ENCODE measurements around the gene MFAP3L. TPM values are rescaled to one million over a fixed set of nuclear protein-coding genes. Genes with fewer than 3 reads are reported as not detected.

The MFAP3L gene
- total and polyA plus RNA-seq, 2 donors (not counting 3 experiments of a cell fraction or from before 2014, with no cell fraction given), result 0.22 to 0.23 TPM

DNA sequence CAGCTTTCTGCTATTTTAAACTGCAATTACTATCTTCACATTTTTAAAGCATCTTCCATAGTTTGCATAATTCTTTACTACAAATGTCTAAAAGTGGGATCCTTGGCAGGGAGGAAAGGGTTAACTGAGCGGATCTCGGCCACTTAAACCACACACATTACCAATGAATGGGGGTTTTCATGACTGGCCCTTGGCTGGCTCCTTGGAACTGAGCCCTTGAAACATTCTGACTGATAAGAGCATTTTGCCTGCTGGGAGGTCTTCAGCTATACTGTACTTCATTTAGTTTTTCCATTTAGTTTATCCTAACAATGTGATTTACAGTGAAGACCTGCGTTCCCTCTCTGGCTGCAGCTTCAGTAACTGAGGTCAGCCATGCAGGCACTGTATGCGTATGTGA is 31.7 kb upstream of the MFAP3L start:
- Histone ChIP-seq H3K36me3 (ENCODE audit: control insufficient read depth in 2 of 2, extremely low read depth in 1 of 2, insufficient read depth in 2 of 2, low read length in 2 of 2) (no peaks in the 10 kb centered on the region), H3K4me1 (ENCODE audit: control insufficient read depth, extremely low read depth, insufficient read depth, low read length) (no peaks in the 10 kb centered on the region), H3K27ac (ENCODE audit: insufficient read depth, low read depth, low read length) (no peak overlapping the region), H4K20me1 (replicated peaks; ENCODE audit: control insufficient read depth, extremely low read depth, insufficient read depth, low read length) (no peaks in the 10 kb centered on the region), H3K9me1 (replicated peaks; ENCODE audit: control insufficient read depth, extremely low read depth, insufficient read depth, low read length) (no peaks in the 10 kb centered on the region), H3K9me3 (replicated peaks; ENCODE audit: control insufficient read depth, insufficient read depth, low read length) (no peaks in the 10 kb centered on the region), H3K4me3 (replicated peaks in 1 of 3; ENCODE audit: insufficient read depth in 1 of 3, low read depth in 1 of 3, low read length in 3 of 3) (no peak overlapping the region), H3K79me2 (ENCODE audit: control insufficient read depth, insufficient read depth, low read length) (no peaks in the 10 kb centered on the region), H3K9ac (replicated peaks; ENCODE audit: extremely low read depth, insufficient read depth, low read length) (no peak overlapping the region), H3K4me2 (ENCODE audit: insufficient read depth, low read length) (no peak overlapping the region), H2AFZ (ENCODE audit: low read depth, low read length) (no peak overlapping the region), H3K27me3 (ENCODE audit: control insufficient read depth in 2 of 2, insufficient read depth in 2 of 2, low read length in 2 of 2) (no peaks in the 10 kb centered on the region)
- ChIA-PET CTCF (interaction anchor here (1.0 kb wide), 1 partner anchor 10 kb away, joined by 5 read pairs; no protein-coding TSS in a partner anchor), POLR2A (no interaction called here)
- DNase-seq (ENCODE audit: low read depth, low spot score) (no peak), FAIRE-seq (no peak)
- intact Hi-C loops (cut with micrococcal nuclease), result no loop called here
- no TSS peak for BruUV-seq (replicated peaks)
- TF ChIP-seq, protein P1, sequence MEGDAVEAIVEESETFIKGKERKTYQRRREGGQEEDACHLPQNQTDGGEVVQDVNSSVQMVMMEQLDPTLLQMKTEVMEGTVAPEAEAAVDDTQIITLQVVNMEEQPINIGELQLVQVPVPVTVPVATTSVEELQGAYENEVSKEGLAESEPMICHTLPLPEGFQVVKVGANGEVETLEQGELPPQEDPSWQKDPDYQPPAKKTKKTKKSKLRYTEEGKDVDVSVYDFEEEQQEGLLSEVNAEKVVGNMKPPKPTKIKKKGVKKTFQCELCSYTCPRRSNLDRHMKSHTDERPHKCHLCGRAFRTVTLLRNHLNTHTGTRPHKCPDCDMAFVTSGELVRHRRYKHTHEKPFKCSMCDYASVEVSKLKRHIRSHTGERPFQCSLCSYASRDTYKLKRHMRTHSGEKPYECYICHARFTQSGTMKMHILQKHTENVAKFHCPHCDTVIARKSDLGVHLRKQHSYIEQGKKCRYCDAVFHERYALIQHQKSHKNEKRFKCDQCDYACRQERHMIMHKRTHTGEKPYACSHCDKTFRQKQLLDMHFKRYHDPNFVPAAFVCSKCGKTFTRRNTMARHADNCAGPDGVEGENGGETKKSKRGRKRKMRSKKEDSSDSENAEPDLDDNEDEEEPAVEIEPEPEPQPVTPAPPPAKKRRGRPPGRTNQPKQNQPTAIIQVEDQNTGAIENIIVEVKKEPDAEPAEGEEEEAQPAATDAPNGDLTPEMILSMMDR (IDR thresholded peaks at IDR 0.05; ENCODE audit: extremely low read depth in 1 of 2, insufficient read depth in 1 of 2, low read depth in 1 of 2, low read length in 2 of 2), result no peak
- TF ChIP-seq JUN (IDR thresholded peaks at IDR 0.05; ENCODE audit: borderline replicate concordance, insufficient read depth, insufficient read length, low read depth), result no peak
- TF ChIP-seq MYC (IDR thresholded peaks at IDR 0.05; ENCODE audit: low read depth, low read length), result no peak
- no peak for TF ChIP-seq EZH2 (IDR thresholded peaks at IDR 0.05; ENCODE audit: borderline replicate concordance, low read depth, low read length, severe bottlenecking)
- no peak for TF ChIP-seq MAX (IDR thresholded peaks at IDR 0.05; ENCODE audit: insufficient read depth, insufficient read length)
- TF ChIP-seq FOS (IDR thresholded peaks at IDR 0.05; ENCODE audit: borderline replicate concordance, insufficient read depth, low read length), result no peak
- no peak for TF ChIP-seq POLR2AphosphoS5 (IDR thresholded peaks at IDR 0.05; ENCODE audit: insufficient read depth, low read depth, low read length)
- TF ChIP-seq POLR2A (IDR thresholded peaks at IDR 0.05; ENCODE audit: low read depth, low read length), result no peak
- TF ChIP-seq GATA2 (IDR thresholded peaks at IDR 0.05; ENCODE audit: insufficient read depth, insufficient read length, low read depth, low read length), result no peak
- dilution Hi-C loops (cut with MboI; ENCODE audit: extremely low pct_ligation_motif_present, low sequenced_read_pairs), result no loop called here

All from endothelial cell of umbilical vein (primary cell).